Kidney (tissue), 14 donors: Measurements from ENCODE around the gene GPR143. TPM values are rescaled to one million over a fixed set of nuclear protein-coding genes. Genes with fewer than 3 reads are reported as not detected.

ENCODE experiments used
- DNase-seq, 5 donors: peaks; one replicate each; pipeline ENCODE4 v3.0.0-alpha.2; 2013 to 2020
- FAIRE-seq: peaks from 2 replicates; lab custom pipeline; 2012; peaks lifted over from hg19 to GRCh38; lab: Jason Lieb, UNC
- H3K27ac ChIP-seq, 2 donors: one replicate each; pipeline ENCODE4 v1.7.0; 2013; ENCODE audit warnings: low read depth in 2 of 2, low read length in 2 of 2, inconsistent platforms in 1 of 2
- H3K27me3 ChIP-seq: one replicate; pipeline ENCODE4 v1.7.1; 2013; ENCODE audit warnings: low read length, inconsistent platforms; ENCODE audit not compliant: control insufficient read depth, insufficient read depth
- H3K36me3 ChIP-seq, 3 donors: one replicate each; pipeline versions ENCODE4 v1.7.0 to v1.7.1; 2013; ENCODE audit warnings: low read length in 3 of 3, control low read depth in 1 of 3, inconsistent platforms in 1 of 3; ENCODE audit not compliant: insufficient read depth in 3 of 3, control insufficient read depth in 2 of 3
- H3K4me1 ChIP-seq, 3 donors: one replicate each; pipeline versions ENCODE4 v1.7.0 to v1.7.1; 2013; ENCODE audit warnings: low read length in 3 of 3, inconsistent platforms in 1 of 3, low read depth in 1 of 3; ENCODE audit not compliant: control insufficient read depth in 2 of 3, insufficient read depth in 2 of 3
- H3K4me3 ChIP-seq, 3 donors: one replicate each; pipeline versions ENCODE4 v1.7.0 to v1.8.1; 2013; ENCODE audit warnings: low read length in 3 of 3, control low read depth in 1 of 3, inconsistent platforms in 1 of 3
- H3K9ac ChIP-seq, 3 donors: one replicate each; pipeline versions ENCODE4 v1.7.0 to v1.7.1; 2013; ENCODE audit warnings: low read length in 3 of 3, control low read depth in 1 of 3, inconsistent platforms in 1 of 3
- H3K9me3 ChIP-seq, 3 donors: one replicate each; pipeline versions ENCODE4 v1.7.0 to v1.7.1; 2013; ENCODE audit warnings: low read length in 3 of 3, control low read depth in 1 of 3, inconsistent platforms in 1 of 3; ENCODE audit not compliant: control insufficient read depth in 2 of 3, insufficient read depth in 1 of 3
- CTCF ChIP-seq: IDR thresholded peaks from 3 replicates; pipeline ENCODE4 v1.5.1; 2012; ENCODE audit warnings: mild to moderate bottlenecking, moderate library complexity, borderline replicate concordance; ENCODE audit not compliant: insufficient read depth; ENCODE audit errors: extremely low read depth
- intact Hi-C: fragments of 100-400 bp; cut with DNase I; formaldehyde crosslinking; loops from one replicate; pipeline ENCODE4 v1.11.1; 2022
- polyA plus RNA-seq: library from polyadenylated mRNA; stranded (reverse); fragments of 350-450 nt; fragmentation: Illumina TruSeq; extraction: RNeasy Lipid Tissue Mini Kit (QIAGEN cat#74804); gene quantifications from one replicate; pipeline ENCODE4 v1.2.3, GENCODE V29; 2014; ENCODE audit warnings: low read depth, low replicate concordance; ENCODE audit not compliant: insufficient read depth
- total RNA-seq: library from RNA; stranded (reverse); fragmentation: NEBNext Ultra II Directional; extraction: Animal tissue kit (Norgen Biotek cat#: 25700); gene quantifications from one replicate; pipeline ENCODE4 v1.2.1, GENCODE V29; 2021
- donor health status: control.
- donor health status: control.
- donor health status: control.
- donor health status: control.
- donor health status: control.
- donor health status: DM: yes; HTN: yes; CAD: no.
- donor health status: Normal renal cell carcinoma (clear cell type).

GPR143 gene
- total and polyA plus RNA-seq, 2 donors from 2014 or later: 8.2 to 8.7 TPM

- no peak overlapping the region for H3K9ac ChIP-seq
- no peaks in the 10 kb centered on the region for H3K27me3 ChIP-seq
- H3K36me3 ChIP-seq: no peaks in the 10 kb centered on the region
- intact Hi-C loops: no loop called here
- TF ChIP-seq CTCF: no peak
- H3K27ac ChIP-seq: no peak overlapping the region
- H3K4me1 ChIP-seq: peaks cover 0 to 4% (median 0%) of the 10 kb centered on the region in 3 donors
- FAIRE-seq: no peak
- DNase-seq: no peak
- H3K4me3 ChIP-seq: no peak overlapping the region
- no peaks in the 10 kb centered on the region for H3K9me3 ChIP-seq
These were observed 40.3 kb upstream of the GPR143 start for GRCh38 chrX:9805956-9806355.

GRCh38 chrX:9804444-9804843 lies 38.8 kb upstream of the GPR143 start:
- Histone ChIP-seq H3K27ac (no peak overlapping the region), H3K9me3 (no peaks in the 10 kb centered on the region), H3K9ac (no peak overlapping the region), H3K27me3 (no peaks in the 10 kb centered on the region), H3K4me3 (no peak overlapping the region), H3K4me1 (peaks cover 0 to 4% (median 0%) of the 10 kb centered on the region in 3 donors), H3K36me3 (no peaks in the 10 kb centered on the region)
- TF ChIP-seq CTCF: no peak
- FAIRE-seq (no peak), DNase-seq (no peak)
- intact Hi-C loops: no loop called here

- H3K27ac ChIP-seq: no peak overlapping the region
- no peaks in the 10 kb centered on the region for H3K36me3 ChIP-seq
- H3K4me3 ChIP-seq: no peak overlapping the region
- TF ChIP-seq CTCF: no peak
- no peaks in the 10 kb centered on the region for H3K27me3 ChIP-seq
- DNase-seq (no peak), FAIRE-seq (no peak)
- H3K4me1 ChIP-seq: peaks cover 0 to 4% (median 0%) of the 10 kb centered on the region in 3 donors
- no peak overlapping the region for H3K9ac ChIP-seq
- no peaks in the 10 kb centered on the region for H3K9me3 ChIP-seq
- intact Hi-C loops: no loop called here
These were observed 37.1 kb upstream of the GPR143 start for GRCh38 chrX:9802737-9803136.
